Activated CD4-positive, alpha-beta T cell treated with anti-CD3 and anti-CD28 coated beads for 36 hours (primary cell): ENCODE data around the gene PSRC1. TPM values are rescaled to one million over a fixed set of nuclear protein-coding genes. Genes with fewer than 3 reads are reported as not detected.

ENCODE experiments used
- ATAC-seq: fragments of 200-7000 bp; cut with Tn5 transposase; one replicate; pipeline ENCODE4 v1.10.0; 2021; ENCODE audit warnings: mild to moderate bottlenecking, moderate library complexity
- CTCF ChIA-PET: fragments of 350-600 bp; sonication (Branson Sonifier 250); formaldehyde crosslinking; loops from one replicate; lab custom pipeline; 2021; ENCODE audit warnings: antibody characterized with exemption; lab: Charles Lee
- POLR2A ChIA-PET: fragments of 350-600 bp; sonication (Branson Sonifier 250); formaldehyde crosslinking; loops from one replicate; lab custom pipeline; 2021; ENCODE audit warnings: antibody characterized with exemption, inconsistent platforms; lab: Charles Lee
- DNase-seq: peaks from one replicate; pipeline ENCODE4 v3.0.0-alpha.2; 2020
- H3K27ac Mint-ChIP-seq: one replicate; pipeline ENCODE4 v1.8.0; 2021; ENCODE audit warnings: mixed read lengths
- H3K27me3 Mint-ChIP-seq: one replicate; pipeline ENCODE4 v1.8.0; 2021; ENCODE audit warnings: mixed read lengths
- H3K36me3 Mint-ChIP-seq: one replicate; pipeline ENCODE4 v1.8.0; 2021; ENCODE audit warnings: low read depth, mixed read lengths
- H3K4me1 Mint-ChIP-seq: one replicate; pipeline ENCODE4 v1.8.0; 2021; ENCODE audit warnings: mixed read lengths
- H3K4me3 Mint-ChIP-seq: one replicate; pipeline ENCODE4 v1.8.0; 2021; ENCODE audit warnings: mild to moderate bottlenecking, moderate library complexity, mixed read lengths
- H3K9me3 Mint-ChIP-seq: one replicate; pipeline ENCODE4 v1.8.0; 2021; ENCODE audit warnings: low read depth, mixed read lengths
- intact Hi-C, 2 experiments: fragments of 100-400 bp; cut with DNase I in 1 of 2; cut with micrococcal nuclease in 1 of 2; formaldehyde crosslinking; loops; one replicate each; pipeline versions ENCODE4 v1.14.2 to v1.15.1; 2022 to 2024; cut with DNase I, micrococcal nuclease
- total RNA-seq, 2 experiments: library from RNA; stranded (reverse); gene quantifications; one replicate each; pipeline ENCODE4 v1.2.3, GENCODE V29; 2021

The PSRC1 gene
- total RNA-seq, 2 experiments from 2014 or later: 17.6 to 18.4 TPM

DNA sequence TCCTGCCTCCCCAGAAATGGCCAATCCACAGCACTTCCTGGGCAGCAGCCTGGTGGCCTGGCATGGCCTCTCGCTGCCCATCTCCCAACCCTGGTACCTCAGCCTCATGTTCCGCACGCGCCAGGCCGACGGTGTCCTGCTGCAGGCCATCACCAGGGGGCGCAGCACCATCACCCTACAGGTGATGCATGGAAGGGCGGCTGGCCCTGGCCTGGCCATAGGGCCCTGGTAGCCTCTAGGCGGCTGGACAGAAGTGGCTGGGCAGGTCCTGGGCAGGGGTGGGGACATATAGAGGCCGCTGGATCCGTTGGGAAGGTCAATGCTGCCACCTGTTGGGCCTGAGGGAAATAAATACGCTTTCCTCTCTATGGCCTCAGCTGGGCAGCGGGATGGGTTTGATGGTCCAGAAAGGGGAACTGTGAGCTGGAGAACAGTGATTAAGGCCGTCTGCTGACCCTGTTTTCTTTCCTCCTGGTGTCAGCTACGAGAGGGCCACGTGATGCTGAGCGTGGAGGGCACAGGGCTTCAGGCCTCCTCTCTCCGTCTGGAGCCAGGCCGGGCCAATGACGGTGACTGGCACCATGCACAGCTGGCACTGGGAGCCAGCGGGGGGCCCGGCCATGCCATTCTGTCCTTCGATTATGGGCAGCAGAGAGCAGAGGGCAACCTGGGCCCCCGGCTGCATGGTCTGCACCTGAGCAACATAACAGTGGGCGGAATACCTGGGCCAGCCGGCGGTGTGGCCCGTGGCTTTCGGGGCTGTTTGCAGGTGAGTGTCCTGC lies 19.2 kb downstream of the PSRC1 start:
- Mint-ChIP-seq H3K9me3 (no peaks in the 10 kb centered on the region), H3K27ac (peak overlapping the region; percentile 89), H3K27me3 (no peaks in the 10 kb centered on the region), H3K36me3 (peaks cover 2% of the 10 kb centered on the region), H3K4me3 (no peak overlapping the region), H3K4me1 (no peaks in the 10 kb centered on the region)
- CTCF ChIA-PET: interaction anchor here (0.8 to 7.2 kb wide), 13 partner anchors 10 to 269 kb away, joined by 3 to 76 read pairs (median 4); partner anchors contain the start of genes SARS1 and SORT1
- DNase-seq (peak; percentile 92), ATAC-seq (peak; percentile 98)
- POLR2A ChIA-PET: no interaction called here
- intact Hi-C loops: loop anchor here (1.0 to 5.0 kb wide), 6 partner anchors 20 to 269 kb away; partner anchors contain the start of gene PSRC1 (in 1 of the 2)

DNA sequence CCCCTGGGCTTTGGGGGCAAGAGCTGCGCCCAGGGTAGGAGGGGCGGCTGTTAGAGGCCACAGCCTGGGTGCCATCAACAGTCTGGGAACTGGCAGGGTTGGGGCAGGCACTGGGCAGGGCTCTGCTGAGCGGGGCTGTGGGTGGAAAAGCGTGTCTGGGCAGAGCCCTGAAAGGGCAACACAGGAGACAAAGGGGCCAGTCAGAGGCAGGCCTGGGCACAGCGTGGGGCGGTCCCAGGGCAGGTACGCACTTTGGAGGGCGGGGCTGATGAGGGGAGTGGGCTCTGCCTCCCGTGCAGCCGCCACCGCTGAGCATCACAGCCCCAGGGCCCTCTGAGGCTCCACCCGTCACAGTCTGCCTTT lies 19.7 kb downstream of the PSRC1 start:
- H3K9me3 Mint-ChIP-seq: no peaks in the 10 kb centered on the region
- ATAC-seq (peak; percentile 56), DNase-seq (no peak)
- peak overlapping the region; percentile 89 for H3K27ac Mint-ChIP-seq
- H3K27me3 Mint-ChIP-seq: no peaks in the 10 kb centered on the region
- POLR2A ChIA-PET: no interaction called here
- H3K36me3 Mint-ChIP-seq: peaks cover 2% of the 10 kb centered on the region
- CTCF ChIA-PET: interaction anchor here (0.7 to 7.2 kb wide), 8 partner anchors 14 to 247 kb away, joined by 3 to 76 read pairs (median 4); partner anchors contain the start of genes SARS1 and SORT1
- intact Hi-C loops: loop anchor here (1.0 to 5.0 kb wide), 6 partner anchors 20 to 270 kb away; partner anchors contain the start of gene PSRC1 (in 1 of the 2)
- H3K4me1 Mint-ChIP-seq: no peaks in the 10 kb centered on the region
- H3K4me3 Mint-ChIP-seq: no peak overlapping the region

DNA sequence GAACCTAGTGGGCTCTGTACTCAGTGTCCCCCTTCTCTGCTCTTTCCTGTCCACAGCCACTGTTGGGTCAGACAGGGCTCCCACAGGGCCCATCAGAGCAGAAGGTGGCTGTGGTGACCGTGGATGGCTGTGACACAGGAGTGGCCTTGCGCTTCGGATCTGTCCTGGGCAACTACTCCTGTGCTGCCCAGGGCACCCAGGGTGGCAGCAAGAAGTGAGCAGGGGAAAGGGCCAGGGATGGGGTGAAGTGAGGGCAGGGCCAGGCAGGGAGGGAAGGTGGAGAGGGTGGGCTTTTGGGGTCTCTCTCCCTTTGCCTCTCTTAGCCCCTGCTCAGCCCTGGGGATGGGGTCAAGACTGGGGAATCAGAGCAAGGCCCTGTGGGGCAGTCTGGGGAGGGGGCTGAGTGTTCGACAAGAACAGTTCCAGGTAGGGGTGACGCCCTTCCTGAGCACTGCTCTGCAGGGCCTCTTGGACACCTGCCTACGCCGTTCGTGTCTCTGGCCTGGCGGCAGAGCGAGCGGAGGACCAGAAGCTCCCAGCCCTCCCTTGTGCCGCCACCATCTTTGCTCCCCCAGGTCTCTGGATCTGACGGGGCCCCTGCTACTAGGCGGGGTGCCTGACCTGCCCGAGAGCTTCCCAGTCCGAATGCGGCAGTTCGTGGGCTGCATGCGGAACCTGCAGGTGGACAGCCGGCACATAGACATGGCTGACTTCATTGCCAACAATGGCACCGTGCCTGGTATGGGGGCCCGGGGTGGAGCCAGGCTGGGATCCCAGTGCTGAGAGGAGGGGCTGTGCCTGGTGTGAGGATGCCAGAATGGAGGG lies 20.5 kb downstream of the PSRC1 start:
- intact Hi-C loops: loop anchor here (1.0 to 5.0 kb wide), 6 partner anchors 21 to 270 kb away; partner anchors contain the start of gene PSRC1 (in 1 of the 2)
- POLR2A ChIA-PET: no interaction called here
- Mint-ChIP-seq H3K27me3 (no peaks in the 10 kb centered on the region), H3K9me3 (no peaks in the 10 kb centered on the region), H3K27ac (no peak overlapping the region), H3K4me3 (no peak overlapping the region), H3K36me3 (peaks cover 2% of the 10 kb centered on the region), H3K4me1 (no peaks in the 10 kb centered on the region)
- DNase-seq (no peak), ATAC-seq (no peak)
- CTCF ChIA-PET: interaction anchor here (0.7 to 7.2 kb wide), 5 partner anchors 15 to 143 kb away, joined by 3 to 76 read pairs (median 3); partner anchors contain the start of genes SARS1 and SORT1

GRCh38 chr1:109261578-109261977 lies 21.4 kb downstream of the PSRC1 start:
- no peaks in the 10 kb centered on the region for H3K27me3 Mint-ChIP-seq
- no peak for ATAC-seq
- no peak overlapping the region for H3K27ac Mint-ChIP-seq
- DNase-seq: no peak
- POLR2A ChIA-PET: no interaction called here
- no peaks in the 10 kb centered on the region for H3K9me3 Mint-ChIP-seq
- CTCF ChIA-PET: interaction anchor here (0.8 to 7.2 kb wide), 4 partner anchors 68 to 271 kb away, joined by 3 to 76 read pairs (median 3); partner anchors contain the start of gene SORT1
- no peaks in the 10 kb centered on the region for H3K4me1 Mint-ChIP-seq
- intact Hi-C loops: loop anchor here in 1 of 2 experiments (5.0 kb wide), 1 partner anchor 59 kb away; no protein-coding TSS in a partner anchor
- H3K4me3 Mint-ChIP-seq: no peak overlapping the region
- H3K36me3 Mint-ChIP-seq: peaks cover 2% of the 10 kb centered on the region

DNA sequence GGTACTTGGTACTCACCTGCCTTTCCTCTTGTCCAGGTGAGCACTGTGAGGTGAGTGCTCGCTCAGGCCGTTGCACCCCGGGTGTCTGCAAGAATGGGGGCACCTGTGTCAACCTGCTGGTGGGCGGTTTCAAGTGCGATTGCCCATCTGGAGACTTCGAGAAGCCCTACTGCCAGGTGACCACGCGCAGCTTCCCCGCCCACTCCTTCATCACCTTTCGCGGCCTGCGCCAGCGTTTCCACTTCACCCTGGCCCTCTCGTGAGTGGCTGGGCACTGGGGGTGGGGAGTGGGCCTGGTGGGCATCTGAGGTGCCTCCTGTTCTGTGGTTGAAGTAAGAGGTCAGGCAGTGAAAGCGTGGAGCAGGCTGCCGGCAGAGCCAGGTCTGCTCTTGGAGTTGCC lies 21.9 kb downstream of the PSRC1 start:
- ATAC-seq (no peak), DNase-seq (no peak)
- Mint-ChIP-seq H3K36me3 (peaks cover 2% of the 10 kb centered on the region), H3K4me1 (no peaks in the 10 kb centered on the region), H3K9me3 (no peaks in the 10 kb centered on the region), H3K4me3 (no peak overlapping the region), H3K27me3 (no peaks in the 10 kb centered on the region), H3K27ac (no peak overlapping the region)
- ChIA-PET POLR2A (no interaction called here), CTCF (interaction anchor here (0.6 to 7.2 kb wide), 6 partner anchors 22 to 272 kb away, joined by 3 to 76 read pairs (median 3); partner anchors contain the start of gene SORT1)
- intact Hi-C loops: loop anchor here in 1 of 2 experiments (5.0 kb wide), 1 partner anchor 59 kb away; no protein-coding TSS in a partner anchor

GRCh38 chr1:109259674-109260557 lies 23.0 kb downstream of the PSRC1 start:
- intact Hi-C loops: loop anchor here in 1 of 2 experiments (5.0 kb wide), 1 partner anchor 58 kb away; no protein-coding TSS in a partner anchor
- no peaks in the 10 kb centered on the region for H3K27me3 Mint-ChIP-seq
- POLR2A ChIA-PET: no interaction called here
- no peak overlapping the region for H3K27ac Mint-ChIP-seq
- no peak overlapping the region for H3K4me3 Mint-ChIP-seq
- CTCF ChIA-PET: interaction anchor here (0.6 to 7.2 kb wide), 5 partner anchors 22 to 273 kb away, joined by 3 to 76 read pairs (median 4); partner anchors contain the start of genes PSRC1 and SORT1
- H3K36me3 Mint-ChIP-seq: peaks cover 2% of the 10 kb centered on the region
- no peaks in the 10 kb centered on the region for H3K4me1 Mint-ChIP-seq
- H3K9me3 Mint-ChIP-seq: no peaks in the 10 kb centered on the region
- DNase-seq: no peak
- no peak for ATAC-seq

DNA sequence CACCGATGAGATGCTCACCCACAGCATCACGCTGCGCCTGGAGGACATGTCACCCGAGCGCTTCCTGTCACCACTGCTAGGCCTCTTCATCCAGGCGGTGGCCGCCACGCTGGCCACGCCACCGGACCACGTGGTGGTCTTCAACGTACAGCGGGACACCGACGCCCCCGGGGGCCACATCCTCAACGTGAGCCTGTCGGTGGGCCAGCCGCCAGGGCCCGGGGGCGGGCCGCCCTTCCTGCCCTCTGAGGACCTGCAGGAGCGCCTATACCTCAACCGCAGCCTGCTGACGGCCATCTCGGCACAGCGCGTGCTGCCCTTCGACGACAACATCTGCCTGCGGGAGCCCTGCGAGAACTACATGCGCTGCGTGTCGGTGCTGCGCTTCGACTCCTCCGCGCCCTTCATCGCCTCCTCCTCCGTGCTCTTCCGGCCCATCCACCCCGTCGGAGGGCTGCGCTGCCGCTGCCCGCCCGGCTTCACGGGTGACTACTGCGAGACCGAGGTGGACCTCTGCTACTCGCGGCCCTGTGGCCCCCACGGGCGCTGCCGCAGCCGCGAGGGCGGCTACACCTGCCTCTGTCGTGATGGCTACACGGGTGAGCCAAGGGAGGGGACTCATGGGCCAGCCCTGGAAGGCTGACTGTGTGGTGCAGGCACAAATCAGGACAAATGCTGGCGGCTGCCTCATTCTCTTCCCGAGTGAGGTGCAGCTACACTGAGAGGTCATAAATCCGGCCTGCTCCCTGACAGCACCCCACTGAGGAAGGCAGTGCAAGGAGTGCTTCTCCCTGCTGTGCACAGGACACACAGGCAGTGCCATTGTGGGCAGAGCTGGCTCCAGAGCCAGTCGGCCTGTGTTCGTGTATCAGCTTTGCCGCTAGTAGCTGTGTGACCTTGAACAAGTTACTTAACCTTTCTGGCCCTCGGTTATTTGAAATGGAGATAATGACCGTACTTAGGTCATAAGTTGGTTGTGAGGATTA lies 24.2 kb downstream of the PSRC1 start:
- Mint-ChIP-seq H3K27me3 (no peaks in the 10 kb centered on the region), H3K4me3 (no peak overlapping the region), H3K27ac (no peak overlapping the region), H3K4me1 (no peaks in the 10 kb centered on the region), H3K9me3 (no peaks in the 10 kb centered on the region), H3K36me3 (peaks cover 2% of the 10 kb centered on the region)
- no peak for DNase-seq
- POLR2A ChIA-PET: no interaction called here
- no peak for ATAC-seq
- CTCF ChIA-PET: interaction anchor here (1.1 kb wide), 2 partner anchors 21 to 24 kb away, joined by 3 to 4 read pairs; partner anchors contain the start of gene PSRC1
- intact Hi-C loops: no loop called here

GRCh38 chr1:109257682-109258421 lies 25.1 kb downstream of the PSRC1 start:
- Mint-ChIP-seq H3K36me3 (no peaks in the 10 kb centered on the region), H3K4me1 (no peaks in the 10 kb centered on the region), H3K27me3 (no peaks in the 10 kb centered on the region), H3K9me3 (no peaks in the 10 kb centered on the region), H3K4me3 (no peak overlapping the region), H3K27ac (no peak overlapping the region)
- ATAC-seq (peak; percentile 19), DNase-seq (no peak)
- POLR2A ChIA-PET: interaction anchor here (0.6 kb wide), 1 partner anchor 18 kb away, joined by 3 read pairs; no protein-coding TSS in a partner anchor
- CTCF ChIA-PET: interaction anchor here (0.8 kb wide), 1 partner anchor 141 kb away, joined by 3 read pairs; no protein-coding TSS in a partner anchor
- intact Hi-C loops: no loop called here
